Measurements from ENCODE around the gene GRID2.

GRCh38 chr4:93228021-93228420, 924.3 kb downstream of the GRID2 start:
- TF ChIP-seq POLR2AphosphoS5 (IDR thresholded peaks at IDR 0.05; ENCODE audit: low read depth, low read length) = no peak
- TF ChIP-seq REST (IDR thresholded peaks at IDR 0.05; ENCODE audit: insufficient read depth in 1 of 2, low read depth in 2 of 2, low read length in 2 of 2) = no peak
- TF ChIP-seq TAF1 (IDR thresholded peaks at IDR 0.05; ENCODE audit: borderline replicate concordance, insufficient read depth, low read length) = no peak
- TF ChIP-seq SIN3A (IDR thresholded peaks at IDR 0.05; ENCODE audit: borderline replicate concordance, insufficient read depth, low read length) = no peak
- no peak for TF ChIP-seq FOXP2 (optimal IDR thresholded peaks at IDR 0.05; ENCODE audit: borderline replicate concordance, extremely low read depth, extremely low read length, insufficient read depth)
